A549 (cell line): ENCODE results near the gene MAFF.

Experiments used
- BHLHE40 ChIP-seq: IDR thresholded peaks from 2 replicates; pipeline ENCODE4 v1.6.1; 2012; ENCODE audit warnings: low read depth, low read length, inconsistent platforms
- CHD2 ChIP-seq: fragments of 150-350 bp; IDR thresholded peaks from 2 replicates; pipeline ENCODE4 v1.6.1; 2014; ENCODE audit warnings: low read length; ENCODE audit not compliant: partially characterized antibody
- CTCF ChIP-seq: fragments of >200 bp; sonication (Bioruptor Twin); formaldehyde crosslinking; IDR thresholded peaks from 3 replicates; pipeline ENCODE4 v1.5.1; 2016
- EP300 ChIP-seq, 2 experiments: fragments of >200 bp; sonication (Bioruptor Twin); formaldehyde crosslinking; IDR thresholded peaks; 2 replicates in 1 of 2; 3 replicates in 1 of 2; pipeline ENCODE4 v1.6.1; 2016 to 2017
- NPAS2 ChIP-seq: fragments of 250-450 bp; sonication (Bioruptor Pico); IDR thresholded peaks from 2 replicates; pipeline ENCODE4 v1.8.0; 2022; ENCODE audit warnings: mild to moderate bottlenecking, moderate library complexity, borderline replicate concordance
- POLR2A ChIP-seq: IDR thresholded peaks from 2 replicates; pipeline ENCODE4 v1.6.1; 2012; ENCODE audit warnings: mild to moderate bottlenecking, low read length
- POLR2AphosphoS2 ChIP-seq: conservative IDR thresholded peaks from 2 replicates; pipeline ENCODE4 v1.6.1; 2012; ENCODE audit warnings: low read length, improper control_type of control experiment, inconsistent platforms
- RAD21 ChIP-seq, 2 experiments: fragments of >200 bp in 1 of 2; sonication (Bioruptor Twin) in 1 of 2; formaldehyde crosslinking in 1 of 2; IDR thresholded peaks in 1 of 2; conservative IDR thresholded peaks in 1 of 2; 2 replicates in 1 of 2; 3 replicates in 1 of 2; pipeline ENCODE4 v1.6.1; 2012 to 2018; ENCODE audit warnings: inconsistent platforms in 1 of 2
- REST ChIP-seq: fragments of 200-600 bp; sonication (generic); IDR thresholded peaks from 2 replicates; pipeline ENCODE4 v1.6.1; 2016; ENCODE audit warnings: antibody characterized with exemption, mild to moderate bottlenecking, moderate library complexity
- RFX5 ChIP-seq: fragments of 450-650 bp; IDR thresholded peaks from 2 replicates; pipeline ENCODE4 v1.7.1; 2014; ENCODE audit warnings: antibody characterized with exemption, mild to moderate bottlenecking, moderate library complexity
- SMC3 ChIP-seq: fragments of >200 bp; sonication (Bioruptor Twin); formaldehyde crosslinking; IDR thresholded peaks from 3 replicates; pipeline ENCODE4 v1.6.1; 2018; ENCODE audit warnings: inconsistent platforms
- USF2 ChIP-seq: fragments of 450-650 bp; IDR thresholded peaks from 2 replicates; pipeline ENCODE4 v1.6.1; 2014; ENCODE audit warnings: antibody characterized with exemption

GRCh38 chr22:38153821-38154562 is 47.8 kb upstream of the MAFF start:
- TF ChIP-seq BHLHE40 (no peak), RFX5 (no peak), CTCF (no peak), POLR2A (no peak), NPAS2 (CRISPR knock-in tag) (no peak), POLR2AphosphoS2 (no peak), EP300 (IDR thresholded peaks at IDR 0.05) (no peak), SMC3 (no peak), USF2 (no peak), RAD21 (conservative IDR thresholded peaks at IDR 0.05 in 1 of 2, IDR thresholded peaks at IDR 0.05 in 1 of 2) (peak; percentile 19 to 31; a peak in 1 of 5 replicates), REST (no peak), CHD2 (no peak)
